Measurements from ENCODE around the gene SGSH.

The SGSH gene

DNA sequence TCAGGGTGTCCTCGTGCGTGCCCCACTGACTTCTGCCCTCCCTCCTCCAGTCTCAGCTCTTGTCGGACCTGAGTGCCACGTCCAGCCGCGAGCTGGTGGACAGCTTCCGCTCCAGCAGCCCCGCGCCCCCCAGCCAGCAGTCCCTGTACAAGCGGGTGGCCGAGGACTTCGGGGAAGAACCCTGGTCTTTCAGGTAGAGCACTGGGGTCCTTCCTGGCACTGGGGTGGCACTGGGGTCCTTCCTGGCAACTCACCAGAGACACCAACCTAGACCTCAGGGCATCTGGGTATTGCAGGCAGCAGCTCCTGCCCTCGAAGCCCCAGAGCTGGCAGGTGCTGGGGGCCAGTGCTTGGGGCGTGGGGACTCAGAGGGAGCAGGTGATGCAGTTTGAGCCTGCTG lies 25.0 kb downstream of the SGSH start:
- TF ChIP-seq, protein P1, sequence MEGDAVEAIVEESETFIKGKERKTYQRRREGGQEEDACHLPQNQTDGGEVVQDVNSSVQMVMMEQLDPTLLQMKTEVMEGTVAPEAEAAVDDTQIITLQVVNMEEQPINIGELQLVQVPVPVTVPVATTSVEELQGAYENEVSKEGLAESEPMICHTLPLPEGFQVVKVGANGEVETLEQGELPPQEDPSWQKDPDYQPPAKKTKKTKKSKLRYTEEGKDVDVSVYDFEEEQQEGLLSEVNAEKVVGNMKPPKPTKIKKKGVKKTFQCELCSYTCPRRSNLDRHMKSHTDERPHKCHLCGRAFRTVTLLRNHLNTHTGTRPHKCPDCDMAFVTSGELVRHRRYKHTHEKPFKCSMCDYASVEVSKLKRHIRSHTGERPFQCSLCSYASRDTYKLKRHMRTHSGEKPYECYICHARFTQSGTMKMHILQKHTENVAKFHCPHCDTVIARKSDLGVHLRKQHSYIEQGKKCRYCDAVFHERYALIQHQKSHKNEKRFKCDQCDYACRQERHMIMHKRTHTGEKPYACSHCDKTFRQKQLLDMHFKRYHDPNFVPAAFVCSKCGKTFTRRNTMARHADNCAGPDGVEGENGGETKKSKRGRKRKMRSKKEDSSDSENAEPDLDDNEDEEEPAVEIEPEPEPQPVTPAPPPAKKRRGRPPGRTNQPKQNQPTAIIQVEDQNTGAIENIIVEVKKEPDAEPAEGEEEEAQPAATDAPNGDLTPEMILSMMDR (IDR thresholded peaks at IDR 0.05; ENCODE audit: insufficient read depth, low read length, poor library complexity, severe bottlenecking): no peak
- H3K36me3 ChIP-seq (ENCODE audit: control insufficient read depth, insufficient read depth, low read length): no peaks in the 10 kb centered on the region
- DNase-seq (ENCODE audit: extremely low read depth, insufficient read length): no peak
- H3K4me3 ChIP-seq (replicated peaks; ENCODE audit: low read depth, low read length): no peak overlapping the region
- no peaks in the 10 kb centered on the region for H3K27me3 ChIP-seq (replicated peaks; ENCODE audit: control insufficient read depth, insufficient read depth, low read length)

DNA sequence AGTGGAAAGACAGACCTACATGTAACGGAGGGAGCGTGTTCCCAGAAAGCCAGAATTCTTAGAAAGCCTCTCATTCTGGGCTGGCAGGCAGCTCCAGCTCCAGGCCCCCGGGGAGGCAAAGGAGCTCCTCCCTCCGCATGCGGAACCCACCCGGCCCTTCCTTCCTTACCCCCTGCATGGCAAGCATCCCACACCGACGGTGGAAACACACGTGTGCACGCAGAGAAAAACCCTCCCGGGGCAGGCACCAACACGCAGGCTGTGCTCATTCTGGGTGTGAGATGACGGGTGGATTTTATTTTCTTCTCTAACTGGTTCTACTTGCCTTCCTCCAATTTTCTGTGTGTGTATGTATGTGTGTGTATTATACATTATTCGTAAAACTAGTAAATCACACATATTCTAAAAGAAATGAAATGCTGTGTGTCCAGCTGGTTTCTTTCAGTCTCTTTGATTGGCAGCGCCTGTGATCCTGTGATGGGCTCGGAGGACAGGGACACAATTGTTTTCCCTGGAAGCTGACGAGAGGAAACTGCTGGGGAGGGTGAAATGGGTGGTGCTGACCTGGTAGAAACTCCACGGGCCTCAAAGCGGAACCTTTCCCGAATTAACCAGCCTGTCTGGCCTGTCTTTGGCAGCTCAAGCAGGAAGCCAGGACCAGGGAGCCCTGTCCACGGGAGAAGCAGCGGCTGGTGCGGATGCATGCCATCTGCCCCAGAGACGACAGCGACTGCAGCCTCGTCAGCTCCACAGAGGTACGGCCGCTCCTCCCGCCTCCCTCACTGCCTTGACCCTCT lies 28.1 kb downstream of the SGSH start:
- Histone ChIP-seq H3K27me3 (replicated peaks; ENCODE audit: control insufficient read depth, insufficient read depth, low read length) (no peaks in the 10 kb centered on the region), H3K4me3 (replicated peaks; ENCODE audit: low read depth, low read length) (no peak overlapping the region), H3K36me3 (ENCODE audit: control insufficient read depth, insufficient read depth, low read length) (no peaks in the 10 kb centered on the region)
- DNase-seq (ENCODE audit: extremely low read depth, insufficient read length): no peak
- TF ChIP-seq, protein P1 (IDR thresholded peaks at IDR 0.05; ENCODE audit: insufficient read depth, low read length, poor library complexity, severe bottlenecking): no peak

DNA sequence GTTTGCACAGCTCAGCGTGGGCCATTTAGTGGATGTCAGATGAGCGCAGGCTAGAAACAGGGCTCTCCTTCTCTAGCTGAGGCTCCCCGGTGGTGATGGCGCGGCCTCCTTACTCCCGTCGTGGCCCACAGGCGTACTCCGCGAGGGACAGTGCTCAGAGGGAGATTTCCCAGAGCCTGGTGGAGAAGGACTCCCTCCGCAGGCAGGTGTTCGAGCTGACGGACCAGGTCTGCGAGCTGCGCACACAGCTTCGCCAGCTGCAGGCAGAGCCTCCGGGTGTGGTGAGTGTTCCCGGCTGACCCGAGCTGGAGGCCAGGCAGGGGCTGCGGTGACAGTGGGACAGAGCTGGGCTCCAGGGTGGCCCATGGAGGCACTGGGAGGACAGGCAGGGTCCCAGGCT lies 28.9 kb downstream of the SGSH start:
- Histone ChIP-seq H3K36me3 (ENCODE audit: control insufficient read depth, insufficient read depth, low read length) (no peaks in the 10 kb centered on the region), H3K27me3 (replicated peaks; ENCODE audit: control insufficient read depth, insufficient read depth, low read length) (no peaks in the 10 kb centered on the region), H3K4me3 (replicated peaks; ENCODE audit: low read depth, low read length) (no peak overlapping the region)
- TF ChIP-seq, protein P1 (IDR thresholded peaks at IDR 0.05; ENCODE audit: insufficient read depth, low read length, poor library complexity, severe bottlenecking): no peak
- no peak for DNase-seq (ENCODE audit: extremely low read depth, insufficient read length)

DNA sequence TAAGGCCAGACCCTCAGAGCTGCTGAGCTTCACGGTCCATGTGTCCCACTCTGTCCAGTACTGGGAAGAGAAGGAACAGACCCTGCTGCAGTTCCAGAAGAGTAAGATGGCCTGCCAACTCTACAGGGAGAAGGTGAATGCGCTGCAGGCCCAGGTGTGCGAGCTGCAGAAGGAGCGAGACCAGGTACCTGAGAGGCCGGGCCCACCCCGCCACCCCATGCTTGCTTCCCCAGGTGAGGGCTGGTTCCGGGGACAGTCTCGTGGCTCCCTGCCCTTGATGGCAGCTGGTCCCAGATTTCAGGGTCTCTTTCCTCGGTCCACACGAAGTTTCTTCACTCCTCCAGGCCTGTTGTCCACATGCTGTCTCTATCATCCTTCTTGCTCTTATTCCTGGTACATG lies 29.4 kb downstream of the SGSH start:
- H3K27me3 ChIP-seq (replicated peaks; ENCODE audit: control insufficient read depth, insufficient read depth, low read length): no peaks in the 10 kb centered on the region
- TF ChIP-seq, protein P1 (IDR thresholded peaks at IDR 0.05; ENCODE audit: insufficient read depth, low read length, poor library complexity, severe bottlenecking): no peak
- H3K4me3 ChIP-seq (replicated peaks; ENCODE audit: low read depth, low read length): no peak overlapping the region
- no peaks in the 10 kb centered on the region for H3K36me3 ChIP-seq (ENCODE audit: control insufficient read depth, insufficient read depth, low read length)
- no peak for DNase-seq (ENCODE audit: extremely low read depth, insufficient read length)

DNA sequence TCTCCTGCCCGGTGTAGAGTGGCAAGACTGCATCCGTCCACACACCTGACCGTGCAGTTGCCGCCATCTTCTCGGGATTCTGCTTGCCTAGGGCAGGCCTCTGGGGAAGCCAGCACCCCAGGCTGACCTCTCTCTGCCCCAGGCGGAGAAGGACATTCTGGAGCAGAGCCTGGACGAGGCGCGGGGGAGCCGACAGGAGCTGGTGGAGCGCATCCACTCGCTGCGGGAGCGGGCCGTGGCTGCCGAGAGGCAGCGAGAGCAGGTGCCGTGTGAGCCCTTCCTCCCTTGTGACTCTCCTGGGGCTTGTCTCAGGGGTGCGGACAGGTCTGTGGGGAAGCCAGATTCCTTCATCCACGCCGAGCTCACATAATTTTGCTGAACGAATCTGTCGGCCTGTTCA lies 30.5 kb downstream of the SGSH start:
- H3K36me3 ChIP-seq (ENCODE audit: control insufficient read depth, insufficient read depth, low read length): no peaks in the 10 kb centered on the region
- no peak overlapping the region for H3K4me3 ChIP-seq (replicated peaks; ENCODE audit: low read depth, low read length)
- DNase-seq (ENCODE audit: extremely low read depth, insufficient read length): no peak
- TF ChIP-seq, protein P1 (IDR thresholded peaks at IDR 0.05; ENCODE audit: insufficient read depth, low read length, poor library complexity, severe bottlenecking): no peak
- H3K27me3 ChIP-seq (replicated peaks; ENCODE audit: control insufficient read depth, insufficient read depth, low read length): no peaks in the 10 kb centered on the region
